Stomach smooth muscle (tissue), 2 donors: ENCODE results near the gene PPID.
"Not testable (repeated sequence)": the region's sequence is repeated elsewhere in the genome, so short reads cannot be mapped to it uniquely, and the experiment has no call there.

ENCODE experiments used
- H3K27ac ChIP-seq: one replicate; pipeline ENCODE4 v1.7.0; 2013; ENCODE audit warnings: mild to moderate bottlenecking, low read length, inconsistent platforms
- H3K27me3 ChIP-seq, 2 donors: one replicate each; pipeline ENCODE4 v1.7.0; 2013; ENCODE audit warnings: low read length in 2 of 2; ENCODE audit not compliant: insufficient read depth in 2 of 2, control insufficient read depth in 1 of 2
- H3K36me3 ChIP-seq, 2 donors: one replicate each; pipeline ENCODE4 v1.7.0; 2013; ENCODE audit warnings: low read length in 2 of 2; ENCODE audit not compliant: control insufficient read depth in 2 of 2, insufficient read depth in 2 of 2
- H3K4me1 ChIP-seq: one replicate; pipeline ENCODE4 v1.7.0; 2013; ENCODE audit warnings: low read length; ENCODE audit not compliant: control insufficient read depth, insufficient read depth
- H3K4me3 ChIP-seq, 2 donors: one replicate each; pipeline ENCODE4 v1.7.0; 2013; ENCODE audit warnings: low read length in 2 of 2
- H3K9ac ChIP-seq, 2 donors: one replicate each; pipeline ENCODE4 v1.7.0; 2013; ENCODE audit warnings: low read length in 2 of 2, mild to moderate bottlenecking in 1 of 2
- H3K9me3 ChIP-seq, 2 donors: one replicate each; pipeline ENCODE4 v1.7.0; 2013; ENCODE audit warnings: low read length in 2 of 2; ENCODE audit not compliant: control insufficient read depth in 2 of 2
- donor health status: healthy.
- donor health status: Pancreatic carcinoma.

The PPID gene

DNA sequence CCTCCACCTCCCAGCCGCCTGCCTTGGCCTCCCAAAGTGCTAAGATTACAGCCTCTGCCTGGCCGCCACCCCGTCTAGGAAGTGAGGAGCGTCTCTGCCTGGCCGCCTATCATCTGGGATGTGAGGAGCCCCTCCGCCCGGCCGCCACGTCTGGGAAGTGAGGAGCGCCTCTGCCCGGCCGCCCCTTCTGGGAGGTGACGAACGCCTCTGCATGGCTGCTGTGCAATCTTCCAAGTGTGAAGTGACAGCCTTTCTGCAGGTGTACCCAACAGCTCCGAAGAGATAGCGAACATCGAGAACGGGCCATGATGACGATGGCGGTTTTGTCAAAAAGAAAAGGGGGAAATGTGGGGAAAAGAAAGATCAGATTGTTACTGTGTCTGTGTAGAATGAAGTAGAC, 36.3 kb upstream of the PPID start:
- H3K27ac ChIP-seq, H3K4me3 ChIP-seq, H3K36me3 ChIP-seq, H3K9me3 ChIP-seq, H3K27me3 ChIP-seq, H3K9ac ChIP-seq, H3K4me1 ChIP-seq: not testable (repeated sequence)

DNA sequence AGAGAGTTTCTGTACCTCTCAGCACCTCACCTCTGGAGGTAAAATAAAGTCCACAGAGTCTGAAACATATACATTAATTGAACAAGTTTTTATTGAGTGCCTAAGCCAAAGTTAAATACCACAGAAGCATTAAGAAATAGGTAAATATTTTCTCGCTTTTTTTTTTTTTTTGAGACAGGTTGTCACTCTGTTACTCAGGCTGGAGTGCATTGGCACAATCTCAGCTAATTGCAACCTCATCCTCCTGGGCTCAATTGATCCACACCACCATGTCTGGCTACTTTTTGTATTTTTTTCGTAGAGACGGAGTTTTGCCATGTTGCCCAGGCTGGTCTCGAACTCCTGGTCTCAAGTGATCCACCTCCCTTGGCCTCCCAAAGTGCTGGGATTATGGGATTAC, 35.5 kb upstream of the PPID start:
- H3K27ac ChIP-seq: no peak overlapping the region
- H3K27me3 ChIP-seq: no peaks in the 10 kb centered on the region
- no peaks in the 10 kb centered on the region for H3K4me1 ChIP-seq
- H3K4me3 ChIP-seq: no peak overlapping the region
- H3K9me3 ChIP-seq: no peaks in the 10 kb centered on the region
- no peaks in the 10 kb centered on the region for H3K36me3 ChIP-seq
- H3K9ac ChIP-seq: no peak overlapping the region

DNA sequence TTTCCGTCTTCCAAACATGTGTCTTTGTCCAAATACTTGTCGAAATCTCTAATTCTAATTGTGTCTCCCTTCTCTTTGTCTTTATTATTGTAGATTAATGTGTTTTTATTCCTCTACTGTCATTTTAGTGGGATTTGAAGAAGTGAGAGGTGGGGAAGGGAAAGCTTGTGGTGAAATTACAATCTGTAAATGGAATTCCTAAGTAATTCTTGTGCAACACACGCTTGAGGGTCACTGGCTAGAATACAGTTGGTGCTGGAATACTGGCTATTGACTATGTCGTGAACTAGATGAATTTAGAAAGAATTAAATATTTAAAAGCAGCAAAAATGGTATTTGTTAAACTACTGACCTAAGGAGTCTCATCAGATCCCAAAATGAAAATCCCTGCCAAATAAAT, 34.9 kb upstream of the PPID start:
- Histone ChIP-seq H3K4me3 (no peak overlapping the region), H3K9ac (no peak overlapping the region), H3K9me3 (no peaks in the 10 kb centered on the region), H3K27ac (no peak overlapping the region), H3K4me1 (no peaks in the 10 kb centered on the region), H3K27me3 (no peaks in the 10 kb centered on the region), H3K36me3 (no peaks in the 10 kb centered on the region)

- H3K27ac ChIP-seq: no peak overlapping the region
- no peaks in the 10 kb centered on the region for H3K4me1 ChIP-seq
- no peak overlapping the region for H3K9ac ChIP-seq
- H3K9me3 ChIP-seq: no peaks in the 10 kb centered on the region
- no peaks in the 10 kb centered on the region for H3K27me3 ChIP-seq
- H3K4me3 ChIP-seq: no peak overlapping the region
- no peaks in the 10 kb centered on the region for H3K36me3 ChIP-seq
Observed at GRCh38 chr4:158756588-158756987, 33.4 kb upstream of the PPID start.

GRCh38 chr4:158755819-158756218, 32.6 kb upstream of the PPID start:
- H3K36me3 ChIP-seq, H3K9ac ChIP-seq, H3K4me3 ChIP-seq, H3K27ac ChIP-seq, H3K4me1 ChIP-seq, H3K9me3 ChIP-seq, H3K27me3 ChIP-seq: not testable (repeated sequence)

DNA sequence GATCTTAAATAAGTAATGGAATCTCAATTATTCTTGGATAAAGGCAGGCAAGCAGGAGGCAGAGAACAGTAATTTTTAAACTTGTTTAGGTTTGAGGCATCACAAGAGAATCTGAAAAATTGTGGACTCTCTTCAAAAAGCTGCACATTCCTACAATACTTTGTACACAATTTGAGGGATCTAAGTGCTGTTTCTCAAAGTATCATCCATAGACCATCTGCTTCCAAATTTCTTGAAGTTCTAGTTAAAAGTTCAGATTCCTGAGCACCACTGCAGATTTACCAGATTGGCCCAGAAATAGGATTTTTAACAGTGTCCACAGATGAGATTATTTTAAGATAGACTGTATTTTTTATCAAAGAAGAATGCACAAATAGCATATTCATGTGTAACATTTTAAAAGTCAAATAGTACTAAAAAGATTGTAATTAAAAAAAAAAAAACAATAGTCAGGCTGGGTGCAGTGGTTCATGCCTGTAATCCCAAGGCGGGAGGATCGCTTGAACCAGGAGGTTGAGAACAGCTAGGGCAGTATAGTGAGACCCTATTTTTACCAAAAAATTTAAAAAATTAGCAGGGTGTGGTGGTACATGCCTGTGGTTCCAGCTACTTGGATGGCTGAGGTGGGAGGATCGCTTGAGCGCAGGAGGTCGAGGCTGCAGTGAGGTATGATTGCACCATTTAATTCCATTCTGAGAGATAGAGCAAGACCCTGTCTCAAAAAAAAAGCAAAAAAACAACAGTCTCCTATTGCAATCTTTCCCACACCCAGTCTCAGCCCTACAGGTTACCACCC, 31.4 kb upstream of the PPID start:
- H3K9ac ChIP-seq: no peak overlapping the region
- no peaks in the 10 kb centered on the region for H3K9me3 ChIP-seq
- no peaks in the 10 kb centered on the region for H3K27me3 ChIP-seq
- no peaks in the 10 kb centered on the region for H3K4me1 ChIP-seq
- H3K36me3 ChIP-seq: no peaks in the 10 kb centered on the region
- H3K27ac ChIP-seq: no peak overlapping the region
- no peak overlapping the region for H3K4me3 ChIP-seq

- Histone ChIP-seq H3K9me3 (no peaks in the 10 kb centered on the region), H3K27me3 (no peaks in the 10 kb centered on the region), H3K4me3 (no peak overlapping the region), H3K36me3 (no peaks in the 10 kb centered on the region), H3K27ac (no peak overlapping the region), H3K9ac (no peak overlapping the region), H3K4me1 (no peaks in the 10 kb centered on the region)
Observed at GRCh38 chr4:158750379-158750778, 27.2 kb upstream of the PPID start.

GRCh38 chr4:158746537-158746936, 23.3 kb upstream of the PPID start:
- H3K36me3 ChIP-seq, H3K4me3 ChIP-seq, H3K27me3 ChIP-seq, H3K9ac ChIP-seq, H3K27ac ChIP-seq, H3K9me3 ChIP-seq, H3K4me1 ChIP-seq: not testable (repeated sequence)

DNA sequence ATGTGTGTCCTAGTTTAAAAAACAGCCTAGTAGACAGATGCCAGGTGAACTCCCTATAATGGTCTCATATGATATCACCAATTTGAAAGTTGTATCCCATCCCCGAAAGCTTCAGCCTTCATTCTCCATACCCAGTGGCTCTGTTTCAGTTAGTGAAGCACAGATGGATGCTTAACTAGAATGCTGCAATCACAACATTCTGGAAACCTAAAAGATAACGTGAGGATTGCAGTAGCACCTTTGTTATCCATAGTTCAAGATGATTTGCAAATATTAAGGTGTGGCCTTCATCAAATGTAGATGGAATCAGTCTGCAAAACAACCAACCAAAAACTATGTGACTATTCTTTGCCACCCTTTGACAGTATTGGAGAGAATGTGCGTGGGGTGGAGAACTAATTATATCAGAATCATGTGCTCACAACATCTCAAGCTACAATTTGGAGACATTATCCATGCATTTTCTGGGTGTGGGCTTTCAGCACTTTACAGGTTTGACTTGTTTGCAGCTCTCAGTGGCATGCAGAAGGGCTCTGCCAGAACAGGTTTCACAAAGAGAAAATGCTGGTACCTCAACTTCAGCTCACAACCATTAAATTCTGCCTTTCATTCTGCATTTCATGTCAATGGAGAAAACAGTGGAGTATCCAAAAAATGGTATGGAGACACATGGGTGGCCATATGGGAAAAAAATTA, 18.3 kb upstream of the PPID start:
- Histone ChIP-seq H3K9ac (no peak overlapping the region), H3K27ac (no peak overlapping the region), H3K9me3 (no peaks in the 10 kb centered on the region), H3K4me1 (no peaks in the 10 kb centered on the region), H3K4me3 (no peak overlapping the region), H3K27me3 (no peaks in the 10 kb centered on the region), H3K36me3 (no peaks in the 10 kb centered on the region)

GRCh38 chr4:158739600-158739999, 16.4 kb upstream of the PPID start:
- Histone ChIP-seq H3K27ac (no peak overlapping the region), H3K27me3 (no peaks in the 10 kb centered on the region), H3K9me3 (no peaks in the 10 kb centered on the region), H3K4me1 (no peaks in the 10 kb centered on the region), H3K4me3 (no peak overlapping the region), H3K9ac (no peak overlapping the region), H3K36me3 (no peaks in the 10 kb centered on the region)

GRCh38 chr4:158738866-158739265, 15.7 kb upstream of the PPID start:
- Histone ChIP-seq H3K9me3 (no peaks in the 10 kb centered on the region), H3K4me1 (no peaks in the 10 kb centered on the region), H3K36me3 (no peaks in the 10 kb centered on the region), H3K4me3 (no peak overlapping the region), H3K9ac (no peak overlapping the region), H3K27ac (no peak overlapping the region), H3K27me3 (no peaks in the 10 kb centered on the region)
